Hepatocyte (in vitro differentiated cells): ENCODE results near the gene NAP1L4.

Experiments
- CTCF ChIP-seq: fragments of 200-600 bp; sonication (generic); IDR thresholded peaks from 2 replicates; pipeline ENCODE4 v1.5.1; 2016; ENCODE audit warnings: antibody characterized with exemption, mild to moderate bottlenecking; ENCODE audit not compliant: poor library complexity
- EZH2 ChIP-seq: fragments of 200-600 bp; sonication (generic); IDR thresholded peaks from 2 replicates; pipeline ENCODE4 v1.6.1; 2016; ENCODE audit warnings: antibody characterized with exemption, mild to moderate bottlenecking, borderline replicate concordance
- EZH2phosphoT487 ChIP-seq: fragments of 200-600 bp; sonication (generic); IDR thresholded peaks from one replicate; pipeline ENCODE4 v1.6.1; 2018; ENCODE audit warnings: antibody characterized with exemption, mild to moderate bottlenecking, low read depth, moderate library complexity; ENCODE audit not compliant: unreplicated experiment, severe bottlenecking

GRCh38 chr11:2912498-2912897 is 79.6 kb downstream of the NAP1L4 start:
- TF ChIP-seq EZH2 (no peak), CTCF (no peak), EZH2phosphoT487 (no peak)
